ENCODE results near the gene HLX. TPM values are rescaled to one million over a fixed set of nuclear protein-coding genes. Genes with fewer than 3 reads are reported as not detected.

Gene HLX
- total RNA-seq, 2 donors from 2014 or later: 1.7 to 6.2 TPM

DNA sequence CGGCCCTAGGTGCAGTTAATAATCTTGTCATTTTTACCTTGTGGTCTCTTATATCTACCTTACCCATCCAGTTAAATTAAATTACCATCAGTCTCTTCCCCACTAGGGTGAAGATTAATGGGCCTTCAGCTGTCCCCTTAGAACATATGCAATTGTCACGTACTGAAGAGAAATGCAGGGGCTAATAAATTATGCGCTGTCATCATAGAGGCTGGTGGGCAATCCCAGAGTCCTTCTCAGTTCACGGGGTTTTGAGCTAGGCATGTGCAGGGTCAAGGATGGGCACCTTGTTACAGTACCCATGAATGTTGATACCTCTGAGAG lies 35.8 kb downstream of the HLX start:
- H3K4me3 ChIP-seq: no peak overlapping the region
- H3K4me1 ChIP-seq: no peaks in the 10 kb centered on the region
- H3K9me3 ChIP-seq: no peaks in the 10 kb centered on the region
- no peak overlapping the region for H3K27ac ChIP-seq
- TF ChIP-seq CTCF (IDR thresholded peaks at IDR 0.05): no peak
- H3K9ac ChIP-seq (ENCODE audit: low read depth in 2 of 2, low read length in 2 of 2): no peak overlapping the region
- H3K27me3 ChIP-seq: no peaks in the 10 kb centered on the region
- intact Hi-C loops (cut with DNase I): no loop called here
- no peak for DNase-seq
- H3K36me3 ChIP-seq: no peaks in the 10 kb centered on the region

DNA sequence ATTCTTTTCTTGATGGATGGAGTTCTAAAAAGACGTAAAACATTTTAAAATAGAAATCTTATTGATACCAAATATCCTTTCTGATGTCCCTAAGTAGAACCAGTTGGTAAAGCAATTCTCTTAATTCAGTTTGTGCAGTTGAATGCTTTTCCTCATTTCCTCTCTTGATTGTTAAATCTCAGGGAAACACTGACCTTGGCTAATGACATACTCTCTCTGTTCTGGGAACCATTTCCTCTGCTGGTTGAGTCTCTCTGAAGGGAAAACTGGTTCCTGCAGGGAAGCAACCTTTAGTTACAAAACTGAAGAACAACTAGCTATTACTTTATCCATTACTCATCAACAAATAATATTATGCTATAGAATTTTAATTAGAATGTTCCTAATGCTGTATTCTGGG lies 36.7 kb downstream of the HLX start:
- DNase-seq: no peak
- Histone ChIP-seq H3K36me3 (no peaks in the 10 kb centered on the region), H3K4me1 (no peaks in the 10 kb centered on the region), H3K27ac (no peak overlapping the region), H3K9ac (ENCODE audit: low read depth in 2 of 2, low read length in 2 of 2) (no peak overlapping the region), H3K4me3 (no peak overlapping the region), H3K9me3 (no peaks in the 10 kb centered on the region), H3K27me3 (no peaks in the 10 kb centered on the region)
- no peak for TF ChIP-seq CTCF (IDR thresholded peaks at IDR 0.05)
- intact Hi-C loops (cut with DNase I): no loop called here

- no peak overlapping the region for H3K27ac ChIP-seq
- H3K27me3 ChIP-seq: no peaks in the 10 kb centered on the region
- no peak for TF ChIP-seq CTCF (IDR thresholded peaks at IDR 0.05)
- H3K9ac ChIP-seq (ENCODE audit: low read depth in 2 of 2, low read length in 2 of 2): no peak overlapping the region
- H3K36me3 ChIP-seq: no peaks in the 10 kb centered on the region
- H3K4me3 ChIP-seq: no peak overlapping the region
- no peaks in the 10 kb centered on the region for H3K9me3 ChIP-seq
- DNase-seq: no peak
- intact Hi-C loops (cut with DNase I): no loop called here
- H3K4me1 ChIP-seq: no peaks in the 10 kb centered on the region
These were observed 37.9 kb downstream of the HLX start for GRCh38 chr1:220917101-220917500.

- no peak for DNase-seq
- no peak overlapping the region for H3K4me3 ChIP-seq
- H3K9ac ChIP-seq (ENCODE audit: low read depth in 2 of 2, low read length in 2 of 2): no peak overlapping the region
- TF ChIP-seq CTCF (IDR thresholded peaks at IDR 0.05): no peak
- H3K36me3 ChIP-seq: no peaks in the 10 kb centered on the region
- no peaks in the 10 kb centered on the region for H3K27me3 ChIP-seq
- intact Hi-C loops (cut with DNase I): no loop called here
- no peaks in the 10 kb centered on the region for H3K9me3 ChIP-seq
- H3K4me1 ChIP-seq: no peaks in the 10 kb centered on the region
- no peak overlapping the region for H3K27ac ChIP-seq
These were observed 38.4 kb downstream of the HLX start for GRCh38 chr1:220917535-220918209.

GRCh38 chr1:220918285-220918951 lies 39.2 kb downstream of the HLX start:
- TF ChIP-seq CTCF (IDR thresholded peaks at IDR 0.05): no peak
- no peaks in the 10 kb centered on the region for H3K9me3 ChIP-seq
- H3K27ac ChIP-seq: no peak overlapping the region
- no peaks in the 10 kb centered on the region for H3K4me1 ChIP-seq
- H3K4me3 ChIP-seq: no peak overlapping the region
- H3K27me3 ChIP-seq: no peaks in the 10 kb centered on the region
- H3K9ac ChIP-seq (ENCODE audit: low read depth in 2 of 2, low read length in 2 of 2): no peak overlapping the region
- intact Hi-C loops (cut with DNase I): no loop called here
- no peak for DNase-seq
- H3K36me3 ChIP-seq: no peaks in the 10 kb centered on the region

All from colonic mucosa (tissue), 4 donors.